Measurements from ENCODE around the gene SPAG9. TPM values are rescaled to one million over a fixed set of nuclear protein-coding genes. Genes with fewer than 3 reads are reported as not detected.

The SPAG9 gene
- total RNA-seq, 1 donor: 192 TPM

DNA sequence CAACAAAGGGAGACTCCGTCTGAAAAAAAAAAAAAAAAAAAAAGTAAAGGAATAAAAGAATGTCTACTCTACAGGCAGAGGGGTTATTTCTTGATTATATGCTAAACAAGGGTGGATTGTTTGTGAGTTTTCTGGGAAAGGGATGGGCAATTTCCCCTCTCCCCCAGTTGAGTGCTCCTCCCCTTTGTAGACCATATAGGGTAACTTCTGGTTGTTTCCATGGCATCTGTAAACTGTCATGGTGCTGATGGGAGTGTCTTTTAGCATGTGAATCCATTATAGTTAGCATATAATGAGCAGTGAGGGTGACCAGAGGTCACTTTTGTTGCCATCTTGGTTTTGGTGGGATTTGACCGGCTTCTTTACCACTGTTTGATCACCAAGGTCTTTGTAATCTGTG is 28.5 kb upstream of the SPAG9 start:
- Histone ChIP-seq H3K4me3 (ENCODE audit: insufficient read depth, low read length) (no peak overlapping the region), H3K27ac (ENCODE audit: low read depth, low read length) (no peak overlapping the region), H3K79me2 (ENCODE audit: insufficient read depth, low read length) (peaks cover 7% of the 10 kb centered on the region), H3K4me2 (ENCODE audit: insufficient read depth, low read length) (no peak overlapping the region), H3K36me3 (ENCODE audit: insufficient read depth, low read length) (no peaks in the 10 kb centered on the region), H3K4me1 (ENCODE audit: insufficient read depth, low read length) (peaks cover 8% of the 10 kb centered on the region), H4K20me1 (ENCODE audit: insufficient read depth, low read length) (no peaks in the 10 kb centered on the region), H2AFZ (ENCODE audit: low read length) (no peak overlapping the region), H3K9me3 (ENCODE audit: low read depth, low read length) (no peaks in the 10 kb centered on the region), H3K27me3 (ENCODE audit: insufficient read depth, low read length) (no peaks in the 10 kb centered on the region)
- TF ChIP-seq, protein P1, sequence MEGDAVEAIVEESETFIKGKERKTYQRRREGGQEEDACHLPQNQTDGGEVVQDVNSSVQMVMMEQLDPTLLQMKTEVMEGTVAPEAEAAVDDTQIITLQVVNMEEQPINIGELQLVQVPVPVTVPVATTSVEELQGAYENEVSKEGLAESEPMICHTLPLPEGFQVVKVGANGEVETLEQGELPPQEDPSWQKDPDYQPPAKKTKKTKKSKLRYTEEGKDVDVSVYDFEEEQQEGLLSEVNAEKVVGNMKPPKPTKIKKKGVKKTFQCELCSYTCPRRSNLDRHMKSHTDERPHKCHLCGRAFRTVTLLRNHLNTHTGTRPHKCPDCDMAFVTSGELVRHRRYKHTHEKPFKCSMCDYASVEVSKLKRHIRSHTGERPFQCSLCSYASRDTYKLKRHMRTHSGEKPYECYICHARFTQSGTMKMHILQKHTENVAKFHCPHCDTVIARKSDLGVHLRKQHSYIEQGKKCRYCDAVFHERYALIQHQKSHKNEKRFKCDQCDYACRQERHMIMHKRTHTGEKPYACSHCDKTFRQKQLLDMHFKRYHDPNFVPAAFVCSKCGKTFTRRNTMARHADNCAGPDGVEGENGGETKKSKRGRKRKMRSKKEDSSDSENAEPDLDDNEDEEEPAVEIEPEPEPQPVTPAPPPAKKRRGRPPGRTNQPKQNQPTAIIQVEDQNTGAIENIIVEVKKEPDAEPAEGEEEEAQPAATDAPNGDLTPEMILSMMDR (IDR thresholded peaks at IDR 0.05; ENCODE audit: extremely low read depth, low read depth, low read length): no peak
- no peak for DNase-seq (ENCODE audit: insufficient read length, low spot score, missing footprints)

DNA sequence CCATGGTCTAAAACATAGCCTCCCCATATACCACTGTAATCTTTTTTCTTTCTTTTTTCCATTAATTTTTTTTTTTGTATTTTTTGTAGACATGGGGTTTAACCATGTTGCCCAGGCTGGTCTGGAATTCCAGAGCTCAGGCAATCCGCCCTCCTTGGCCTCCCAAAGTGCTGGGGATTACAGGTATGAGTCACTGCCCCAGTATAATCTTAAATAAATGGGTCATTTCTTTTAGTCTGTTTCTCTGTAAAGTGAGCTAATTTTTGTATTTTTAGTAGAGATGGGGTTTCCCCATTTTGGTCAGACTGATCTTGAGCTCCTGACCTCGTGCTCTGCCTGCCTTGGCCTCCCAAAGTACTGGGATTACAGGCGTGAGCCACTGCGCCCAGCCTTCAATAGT is 27.0 kb upstream of the SPAG9 start:
- no peak overlapping the region for H2AFZ ChIP-seq (ENCODE audit: low read length)

DNA sequence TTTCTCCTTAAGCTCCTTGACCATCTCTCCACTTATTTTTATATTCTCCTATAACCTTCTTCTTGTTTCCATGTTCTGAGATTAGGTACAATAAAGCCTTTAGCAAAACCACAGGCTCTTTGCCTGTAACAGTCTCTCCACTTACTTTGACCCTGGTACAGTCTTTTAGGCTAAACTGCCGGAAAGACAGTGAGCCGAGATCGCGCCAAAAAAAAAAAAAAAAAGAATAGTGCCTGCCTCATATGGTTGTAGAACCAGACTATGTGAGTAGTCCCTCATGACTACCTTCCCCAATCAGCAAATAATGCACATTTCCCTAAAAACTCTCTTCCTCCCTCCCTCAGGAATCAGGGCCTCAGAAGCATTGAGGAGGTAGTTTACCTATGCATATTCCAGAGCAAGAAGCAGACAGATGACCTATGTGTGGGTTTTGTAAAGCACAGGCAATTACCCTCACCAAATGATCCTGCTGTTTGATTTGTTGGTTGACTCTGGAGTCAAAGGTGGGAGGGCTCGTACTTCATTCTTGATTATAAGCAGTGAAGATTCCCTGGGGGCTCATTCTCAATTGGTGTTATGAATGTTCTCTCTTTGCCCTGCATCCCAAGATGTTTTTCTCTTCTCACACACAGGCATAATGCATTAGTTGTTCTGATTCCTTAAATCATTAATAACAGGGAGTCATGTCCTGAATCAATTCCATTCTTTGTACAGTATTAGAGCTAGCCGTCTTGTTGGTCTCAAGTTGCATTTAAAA is 23.8 kb upstream of the SPAG9 start:
- Histone ChIP-seq H3K27ac (ENCODE audit: low read depth, low read length) (no peak overlapping the region), H3K9me3 (ENCODE audit: low read depth, low read length) (no peaks in the 10 kb centered on the region), H3K36me3 (ENCODE audit: insufficient read depth, low read length) (no peaks in the 10 kb centered on the region), H3K4me1 (ENCODE audit: insufficient read depth, low read length) (peaks cover 2% of the 10 kb centered on the region), H2AFZ (ENCODE audit: low read length) (no peak overlapping the region), H3K79me2 (ENCODE audit: insufficient read depth, low read length) (no peaks in the 10 kb centered on the region), H3K4me3 (ENCODE audit: insufficient read depth, low read length) (no peak overlapping the region), H3K27me3 (ENCODE audit: insufficient read depth, low read length) (no peaks in the 10 kb centered on the region), H4K20me1 (ENCODE audit: insufficient read depth, low read length) (no peaks in the 10 kb centered on the region), H3K4me2 (ENCODE audit: insufficient read depth, low read length) (no peak overlapping the region)
- DNase-seq (ENCODE audit: insufficient read length, low spot score, missing footprints): no peak
- TF ChIP-seq, protein P1 (IDR thresholded peaks at IDR 0.05; ENCODE audit: extremely low read depth, low read depth, low read length): no peak

More for the DNA sequence above, 27.0 kb upstream of the SPAG9 start:
- no peaks in the 10 kb centered on the region for H4K20me1 ChIP-seq (ENCODE audit: insufficient read depth, low read length)
- H3K4me2 ChIP-seq (ENCODE audit: insufficient read depth, low read length): no peak overlapping the region
- H3K4me3 ChIP-seq (ENCODE audit: insufficient read depth, low read length): no peak overlapping the region
- no peak overlapping the region for H3K27ac ChIP-seq (ENCODE audit: low read depth, low read length)
- H3K79me2 ChIP-seq (ENCODE audit: insufficient read depth, low read length): no peaks in the 10 kb centered on the region
- peaks cover 3% of the 10 kb centered on the region for H3K4me1 ChIP-seq (ENCODE audit: insufficient read depth, low read length)
- TF ChIP-seq, protein P1 (IDR thresholded peaks at IDR 0.05; ENCODE audit: extremely low read depth, low read depth, low read length): no peak
- no peaks in the 10 kb centered on the region for H3K27me3 ChIP-seq (ENCODE audit: insufficient read depth, low read length)
- H3K9me3 ChIP-seq (ENCODE audit: low read depth, low read length): no peaks in the 10 kb centered on the region
- no peak for DNase-seq (ENCODE audit: insufficient read length, low spot score, missing footprints)
- H3K36me3 ChIP-seq (ENCODE audit: insufficient read depth, low read length): no peaks in the 10 kb centered on the region

DNA sequence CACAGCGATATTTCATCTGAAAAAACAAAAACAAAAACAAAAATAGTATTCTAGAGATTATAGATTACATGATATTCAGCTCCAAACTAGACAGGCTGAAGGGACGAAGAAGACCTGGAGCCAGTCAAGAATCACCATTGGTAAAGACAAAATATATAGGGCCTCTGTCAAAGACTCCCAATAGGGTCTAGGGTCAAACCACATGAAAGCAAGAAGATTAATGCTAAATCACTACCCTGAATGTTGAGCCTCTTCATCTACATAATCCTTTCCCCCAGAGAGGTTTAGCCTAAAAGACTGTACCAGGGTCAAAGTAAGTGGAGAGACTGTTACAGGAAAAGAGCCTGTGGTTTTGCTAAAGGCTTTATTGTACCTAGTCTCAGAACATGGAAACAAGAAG is 21.9 kb upstream of the SPAG9 start:
- TF ChIP-seq, protein P1 (IDR thresholded peaks at IDR 0.05; ENCODE audit: extremely low read depth, low read depth, low read length): no peak
- H3K4me3 ChIP-seq (ENCODE audit: insufficient read depth, low read length): no peak overlapping the region
- H4K20me1 ChIP-seq (ENCODE audit: insufficient read depth, low read length): no peaks in the 10 kb centered on the region
- no peak overlapping the region for H3K27ac ChIP-seq (ENCODE audit: low read depth, low read length)
- no peaks in the 10 kb centered on the region for H3K27me3 ChIP-seq (ENCODE audit: insufficient read depth, low read length)
- H3K36me3 ChIP-seq (ENCODE audit: insufficient read depth, low read length): no peaks in the 10 kb centered on the region
- H3K4me1 ChIP-seq (ENCODE audit: insufficient read depth, low read length): peaks cover 2% of the 10 kb centered on the region
- no peak overlapping the region for H2AFZ ChIP-seq (ENCODE audit: low read length)
- no peak for DNase-seq (ENCODE audit: insufficient read length, low spot score, missing footprints)
- H3K4me2 ChIP-seq (ENCODE audit: insufficient read depth, low read length): no peak overlapping the region
- H3K79me2 ChIP-seq (ENCODE audit: insufficient read depth, low read length): no peaks in the 10 kb centered on the region
- H3K9me3 ChIP-seq (ENCODE audit: low read depth, low read length): no peaks in the 10 kb centered on the region
